Uterus (tissue), 2 donors: ENCODE data around the gene PAQR5.

Experiments
- POLR2A ChIP-seq, 2 donors: fragments of 450-650 bp; IDR thresholded peaks; one replicate each; pipeline ENCODE4 v1.6.1; 2016; ENCODE audit warnings: antibody characterized with exemption in 2 of 2, mild to moderate bottlenecking in 1 of 2, moderate library complexity in 1 of 2
- TF ChIP-seq, protein P1 (sequence below), 4 experiments: fragments of 200-600 bp in 2 of 4; fragments of 450-650 bp in 2 of 4; sonication (generic) in 2 of 4; IDR thresholded peaks; one replicate each; pipeline ENCODE4 v1.5.1; 2016 to 2019; ENCODE audit warnings: antibody characterized with exemption in 4 of 4, mild to moderate bottlenecking in 2 of 4, moderate library complexity in 1 of 4

- TF ChIP-seq POLR2A (IDR thresholded peaks at IDR 0.05): no peak
- TF ChIP-seq, protein P1, sequence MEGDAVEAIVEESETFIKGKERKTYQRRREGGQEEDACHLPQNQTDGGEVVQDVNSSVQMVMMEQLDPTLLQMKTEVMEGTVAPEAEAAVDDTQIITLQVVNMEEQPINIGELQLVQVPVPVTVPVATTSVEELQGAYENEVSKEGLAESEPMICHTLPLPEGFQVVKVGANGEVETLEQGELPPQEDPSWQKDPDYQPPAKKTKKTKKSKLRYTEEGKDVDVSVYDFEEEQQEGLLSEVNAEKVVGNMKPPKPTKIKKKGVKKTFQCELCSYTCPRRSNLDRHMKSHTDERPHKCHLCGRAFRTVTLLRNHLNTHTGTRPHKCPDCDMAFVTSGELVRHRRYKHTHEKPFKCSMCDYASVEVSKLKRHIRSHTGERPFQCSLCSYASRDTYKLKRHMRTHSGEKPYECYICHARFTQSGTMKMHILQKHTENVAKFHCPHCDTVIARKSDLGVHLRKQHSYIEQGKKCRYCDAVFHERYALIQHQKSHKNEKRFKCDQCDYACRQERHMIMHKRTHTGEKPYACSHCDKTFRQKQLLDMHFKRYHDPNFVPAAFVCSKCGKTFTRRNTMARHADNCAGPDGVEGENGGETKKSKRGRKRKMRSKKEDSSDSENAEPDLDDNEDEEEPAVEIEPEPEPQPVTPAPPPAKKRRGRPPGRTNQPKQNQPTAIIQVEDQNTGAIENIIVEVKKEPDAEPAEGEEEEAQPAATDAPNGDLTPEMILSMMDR (IDR thresholded peaks at IDR 0.05): no peak
Observed at GRCh38 chr15:69380726-69381105, 82.0 kb downstream of the PAQR5 start.
